Measurements from ENCODE around the gene BRD7.

Gene BRD7

GRCh38 chr16:50301626-50302471 lies 66.9 kb downstream of the BRD7 start:
- DNase-seq = no peak

GRCh38 chr16:50300942-50301625 lies 67.7 kb downstream of the BRD7 start:
- no peak for DNase-seq

- no peak for DNase-seq
These were observed 69.2 kb downstream of the BRD7 start for GRCh38 chr16:50299508-50300105.

- DNase-seq = no peak
These were observed 69.9 kb downstream of the BRD7 start for GRCh38 chr16:50298591-50299507.

GRCh38 chr16:50298075-50298460 lies 70.7 kb downstream of the BRD7 start:
- DNase-seq = no peak

GRCh38 chr16:50297301-50298074 lies 71.3 kb downstream of the BRD7 start:
- no peak for DNase-seq

- no peak for DNase-seq
These were observed 72.0 kb downstream of the BRD7 start for GRCh38 chr16:50296807-50297206.

- DNase-seq = no peak
These were observed 73.2 kb downstream of the BRD7 start for GRCh38 chr16:50295541-50296132.

- DNase-seq = no peak
These were observed 73.8 kb downstream of the BRD7 start for GRCh38 chr16:50294955-50295354.

GRCh38 chr16:50293994-50294855 lies 74.6 kb downstream of the BRD7 start:
- no peak for DNase-seq

GRCh38 chr16:50293041-50293783 lies 75.6 kb downstream of the BRD7 start:
- DNase-seq = no peak

GRCh38 chr16:50292566-50292948 lies 76.2 kb downstream of the BRD7 start:
- no peak for DNase-seq

- DNase-seq = no peak
These were observed 76.8 kb downstream of the BRD7 start for GRCh38 chr16:50291719-50292565.

GRCh38 chr16:50290856-50291255 lies 77.9 kb downstream of the BRD7 start:
- DNase-seq = no peak

- DNase-seq = no peak
These were observed 78.6 kb downstream of the BRD7 start for GRCh38 chr16:50289950-50290764.

- DNase-seq = no peak
These were observed 79.9 kb downstream of the BRD7 start for GRCh38 chr16:50288920-50289319.

- no peak for DNase-seq
These were observed 80.8 kb downstream of the BRD7 start for GRCh38 chr16:50288026-50288425.

GRCh38 chr16:50286681-50287080 lies 82.1 kb downstream of the BRD7 start:
- DNase-seq = no peak
